K562 (cell line): ENCODE measurements around the gene MARK3. TPM values are rescaled to one million over a fixed set of nuclear protein-coding genes. Genes with fewer than 3 reads are reported as not detected.

ENCODE experiments used
- BACH1 ChIP-seq: fragments of 200-800 bp; sonication (Bioruptor generic); IDR thresholded peaks from 2 replicates; pipeline ENCODE4 v1.6.1; 2016; ENCODE audit warnings: missing genetic modification characterization, missing compliant biosample characterization
- BRD9 ChIP-seq: fragments of 450-650 bp; IDR thresholded peaks from 2 replicates; pipeline ENCODE4 v1.6.1; 2018; ENCODE audit warnings: low read depth; ENCODE audit not compliant: partially characterized antibody
- CBFA2T3 ChIP-seq: fragments of 450-650 bp; IDR thresholded peaks from 2 replicates; pipeline ENCODE4 v1.6.1; 2017
- GATA2 ChIP-seq: sonication (generic); formaldehyde crosslinking; IDR thresholded peaks from 2 replicates; pipeline ENCODE4 v1.4.0; 2020; ENCODE audit warnings: mild to moderate bottlenecking, missing genetic modification reagents
- HSF4 ChIP-seq: fragments of 250-450 bp; sonication (Bioruptor Pico); IDR thresholded peaks from 2 replicates; pipeline ENCODE4 v2.1.2; 2022; ENCODE audit warnings: mild to moderate bottlenecking, moderate library complexity, borderline replicate concordance
- IRF9 ChIP-seq: fragments of 450-650 bp; IDR thresholded peaks from 2 replicates; pipeline ENCODE4 v1.6.1; 2016; ENCODE audit warnings: missing biosample characterization, missing genetic modification characterization
- KLF6 ChIP-seq: fragments of 250-450 bp; sonication (Bioruptor Pico); IDR thresholded peaks from 2 replicates; pipeline ENCODE4 v1.4.0; 2020; ENCODE audit warnings: mild to moderate bottlenecking, moderate library complexity, borderline replicate concordance
- MXD1 ChIP-seq: fragments of 250-450 bp; sonication (Bioruptor Pico); IDR thresholded peaks from 2 replicates; pipeline ENCODE4 v1.8.0; 2021; ENCODE audit warnings: borderline replicate concordance, mild to moderate bottlenecking, moderate library complexity; ENCODE audit not compliant: poor library complexity, severe bottlenecking
- NELFE ChIP-seq: IDR thresholded peaks from 2 replicates; pipeline ENCODE4 v1.6.1; 2011; ENCODE audit warnings: mild to moderate bottlenecking; ENCODE audit not compliant: insufficient read depth, insufficient read length
- PURB ChIP-seq: sonication (generic); formaldehyde crosslinking; IDR thresholded peaks from 2 replicates; pipeline ENCODE4 v1.9.0; 2021; ENCODE audit warnings: low read depth, mild to moderate bottlenecking, missing genetic modification reagents
- RAD21 ChIP-seq, 2 experiments: fragments of 250-450 bp in 1 of 2; fragments of 450-650 bp in 1 of 2; sonication (Bioruptor Pico) in 1 of 2; formaldehyde crosslinking in 1 of 2; IDR thresholded peaks in 1 of 2; conservative IDR thresholded peaks in 1 of 2; 2 replicates each; pipeline versions ENCODE4 v1.4.0 to v1.8.0; 2020 to 2022; ENCODE audit warnings: mild to moderate bottlenecking in 2 of 2, moderate library complexity in 1 of 2
- RFX5 ChIP-seq: IDR thresholded peaks from 2 replicates; pipeline ENCODE4 v1.6.1; 2011; ENCODE audit warnings: low read depth, mild to moderate bottlenecking, improper control_type of control experiment, low read length
- SMARCA5 ChIP-seq: fragments of 450-650 bp; IDR thresholded peaks from 2 replicates; pipeline ENCODE4 v1.6.1; 2016
- ZBTB8A ChIP-seq: fragments of 450-650 bp; IDR thresholded peaks from 2 replicates; pipeline ENCODE4 v1.6.1; 2018; ENCODE audit warnings: mild to moderate bottlenecking, moderate library complexity; ENCODE audit not compliant: partially characterized antibody
- ZFP1 ChIP-seq: fragments of 450-650 bp; formaldehyde crosslinking; IDR thresholded peaks from 2 replicates; pipeline ENCODE4 v1.4.0; 2020; ENCODE audit warnings: mild to moderate bottlenecking, mixed read lengths
- ZNF316 ChIP-seq: fragments of 450-650 bp; IDR thresholded peaks from 2 replicates; pipeline ENCODE4 v1.6.1; 2016
- ZNF431 ChIP-seq: sonication (generic); formaldehyde crosslinking; IDR thresholded peaks from 2 replicates; pipeline ENCODE4 v1.8.0; 2022; ENCODE audit warnings: mild to moderate bottlenecking, missing genetic modification reagents
- ZNF609 ChIP-seq: sonication (generic); formaldehyde crosslinking; IDR thresholded peaks from 2 replicates; pipeline ENCODE4 v1.8.1; 2023; ENCODE audit warnings: missing genetic modification reagents, mild to moderate bottlenecking, borderline replicate concordance
- polyA plus RNA-seq, 8 experiments: library from polyadenylated mRNA; depleted of rRNA in 4 of 8; stranded (reverse) in 5 of 8; unstranded in 3 of 8; fragments of >200 nt; fragmentation: Nextera tagmentation in 2 of 8; fragmentation: Illumina TruSeq in 1 of 8; extraction: Ambion mirVana in 2 of 8; extraction: Trizol in 1 of 8; gene quantifications; 2 replicates each; pipeline versions ENCODE4 v1.2.1 to v1.2.3, GENCODE V29; 2011 to 2014; ENCODE audit warnings: inconsistent platforms in 1 of 8, missing spikeins in 1 of 8
- total RNA-seq, 7 experiments: library from RNA; depleted of rRNA in 6 of 7; stranded (reverse); fragments of >200 nt in 6 of 7; fragmentation: Illumina TruSeq in 2 of 7; extraction: Trizol in 2 of 7; gene quantifications; 2 replicates each; pipeline versions ENCODE4 v1.2.1 to v1.2.3, GENCODE V29; 2011 to 2021; ENCODE audit warnings: low replicate concordance in 1 of 7

The MARK3 gene
- total and polyA plus RNA-seq, 9 of the 15 experiments (the other 6 are each of a cell fraction or from before 2014, with no cell fraction given): 10.1 to 68.7 (median 56.3) TPM

- TF ChIP-seq ZNF609 (CRISPR knock-in tag): no peak
- no peak for TF ChIP-seq NELFE
- TF ChIP-seq HSF4: no peak
- no peak for TF ChIP-seq BACH1 (tag)
- TF ChIP-seq RFX5: peak; percentile 92
- TF ChIP-seq IRF9 (tag): no peak
- TF ChIP-seq ZFP1 (CRISPR knock-in tag): no peak
- no peak; a peak in 1 of 4 replicates for TF ChIP-seq RAD21 (CRISPR knock-in tag; conservative IDR thresholded peaks at IDR 0.05 in 1 of 2, IDR thresholded peaks at IDR 0.05 in 1 of 2)
- no peak for TF ChIP-seq KLF6 (CRISPR knock-in tag)
- no peak for TF ChIP-seq GATA2 (CRISPR knock-in tag)
- no peak for TF ChIP-seq CBFA2T3
- no peak for TF ChIP-seq MXD1
- no peak for TF ChIP-seq ZBTB8A
- TF ChIP-seq BRD9: no peak
- no peak for TF ChIP-seq PURB (CRISPR knock-in tag)
- TF ChIP-seq ZNF431: 0 out of 2 replicates have a peak, but pooled peaks have one; percentile 39
- no peak for TF ChIP-seq ZNF316
- no peak for TF ChIP-seq SMARCA5
These were observed at the start of gene MARK3 (continued) for GRCh38 chr14:103385152-103385928.
